GM19239 (cell line): Measurements from ENCODE around the gene ZFP64.

ENCODE experiments used
- DNase-seq: peaks from one replicate; pipeline ENCODE4 v3.0.0; 2011; ENCODE audit warnings: low spot score; ENCODE audit not compliant: insufficient read length
- FAIRE-seq: peaks from 2 replicates; lab custom pipeline; 2011; peaks lifted over from hg19 to GRCh38; lab: Jason Lieb, UNC

The ZFP64 gene

GRCh38 chr20:52118696-52119095 is 72.9 kb downstream of the ZFP64 start:
- DNase-seq (no peak), FAIRE-seq (no peak)

GRCh38 chr20:52118016-52118623 is 73.5 kb downstream of the ZFP64 start:
- no peak for FAIRE-seq
- DNase-seq, result no peak

- FAIRE-seq (no peak), DNase-seq (no peak)
These were observed 81.1 kb downstream of the ZFP64 start for GRCh38 chr20:52110456-52110855.

GRCh38 chr20:52105442-52106422 is 85.8 kb downstream of the ZFP64 start:
- FAIRE-seq, result no peak
- no peak for DNase-seq

GRCh38 chr20:52104546-52105441 is 86.8 kb downstream of the ZFP64 start:
- DNase-seq (no peak), FAIRE-seq (no peak)

- FAIRE-seq, result no peak
These were observed 87.5 kb downstream of the ZFP64 start for GRCh38 chr20:52103913-52104545.

GRCh38 chr20:52103335-52103912 is 88.2 kb downstream of the ZFP64 start:
- no peak for DNase-seq
- FAIRE-seq, result no peak

More at GRCh38 chr20:52103913-52104545, 87.5 kb downstream of the ZFP64 start:
- no peak for DNase-seq

- DNase-seq (no peak), FAIRE-seq (no peak)
These were observed 89.0 kb downstream of the ZFP64 start for GRCh38 chr20:52102559-52102958.

GRCh38 chr20:52102126-52102525 is 89.5 kb downstream of the ZFP64 start:
- DNase-seq, result no peak

More at GRCh38 chr20:52102126-52102525, 89.5 kb downstream of the ZFP64 start:
- no peak for FAIRE-seq
